Heart left ventricle (tissue), 16 donors: ENCODE data around the gene ADGRD1. TPM values are rescaled to one million over a fixed set of nuclear protein-coding genes. Genes with fewer than 3 reads are reported as not detected.

Experiments
- ATAC-seq, 4 donors: fragments of 200-7000 bp; cut with Tn5 transposase; one replicate each; pipeline ENCODE4 v1.9.1; 2020 to 2022; ENCODE audit warnings: moderate library complexity in 4 of 4, mild to moderate bottlenecking in 3 of 4, moderate number of reproducible peaks in 1 of 4
- DNase-seq, 5 donors: peaks; one replicate each; pipeline ENCODE4 v3.0.0-alpha.2; 2020
- H3K27ac ChIP-seq, 12 donors: fragments of 200-600 bp; sonication (generic) in 4 of 12; one replicate each; pipeline versions ENCODE4 v1.5.0 to v1.8.0; 2016 to 2022; ENCODE audit warnings: mild to moderate bottlenecking in 2 of 12
- H3K27me3 ChIP-seq, 9 donors: fragments of 200-600 bp; sonication (generic) in 2 of 9; one replicate each; pipeline versions ENCODE4 v1.5.1 to v1.8.0; 2016 to 2022; ENCODE audit warnings: mild to moderate bottlenecking in 3 of 9
- H3K36me3 ChIP-seq, 9 donors: fragments of 200-600 bp; sonication (generic) in 2 of 9; one replicate each; pipeline versions ENCODE4 v1.5.0 to v1.8.0; 2018 to 2022; ENCODE audit warnings: mild to moderate bottlenecking in 2 of 9
- H3K4me1 ChIP-seq, 12 donors: fragments of 200-600 bp; sonication (generic) in 4 of 12; one replicate each; pipeline versions ENCODE4 v1.5.0 to v1.8.0; 2016 to 2022; ENCODE audit warnings: mild to moderate bottlenecking in 3 of 12
- H3K4me3 ChIP-seq, 12 donors: fragments of 200-600 bp; sonication (generic) in 4 of 12; one replicate each; pipeline versions ENCODE4 v1.5.0 to v1.8.0; 2017 to 2022; ENCODE audit warnings: mild to moderate bottlenecking in 9 of 12, moderate library complexity in 4 of 12
- H3K9me3 ChIP-seq, 12 donors: fragments of 200-600 bp; sonication (generic) in 4 of 12; one replicate each; pipeline versions ENCODE4 v1.5.0 to v1.8.0; 2016 to 2022; ENCODE audit warnings: mild to moderate bottlenecking in 1 of 12
- POLR2A ChIP-seq, 2 donors: fragments of 450-650 bp; IDR thresholded peaks; one replicate each; pipeline ENCODE4 v1.6.1; 2017; ENCODE audit warnings: antibody characterized with exemption in 2 of 2, mild to moderate bottlenecking in 2 of 2, moderate library complexity in 2 of 2
- WGBS, 4 donors: extraction: QIAGEN DNeasy Blood & Tissue Kit in 2 of 4; methylation state at CpG; one replicate each; pipeline versions ENCODE4 v1.1.5 to v1.1.7; 2013 to 2018; 5-methylcytosine and 5-hydroxymethylcytosine counted together
- intact Hi-C, 10 donors: fragments of 100-400 bp; cut with DNase I; formaldehyde crosslinking; loops; one replicate each; pipeline versions ENCODE4 v1.11.1 to v1.14.2; 2022
- polyA plus RNA-seq, 2 donors: library from polyadenylated mRNA; stranded (reverse); fragments of 200-250 nt; gene quantifications; one replicate each; pipeline ENCODE4 v1.2.3, GENCODE V29; 2013
- total RNA-seq, 9 donors: library from RNA; depleted of rRNA in 2 of 9; stranded (reverse); fragments of >200 nt in 2 of 9; fragmentation: NEBNext Ultra II Directional in 3 of 9; extraction: Animal tissue kit (Norgen Biotek cat#: 25700) in 3 of 9; gene quantifications; one replicate each; pipeline versions ENCODE4 v1.1.0 to v1.2.4, GENCODE V29; 2016 to 2023
- TF ChIP-seq, protein P1 (sequence below), 12 donors: fragments of 200-600 bp; sonication (generic) in 4 of 12; IDR thresholded peaks; one replicate each; pipeline versions ENCODE4 v1.5.0 to v1.8.0; 2018 to 2022; ENCODE audit warnings: antibody characterized with exemption in 12 of 12, mild to moderate bottlenecking in 5 of 12
- donor health status: ischemic (EF 13 %, LVEDD 7.1; RV severe dilation, severe dysfunction).
- donor health status: healthy with polysubstance abuse.
- donor health status: DM: no; HTN: yes; CAD: no.
- donor health status: DM: no; HTN: no; CAD: no.
- donor health status: ischemic (EF 25% LVEDD 6.9; RV normal size, moderate dysfunction).
- donor health status: ischemic (EF 25% LVEDD 5.7; RV mildly dilated, moderate dysfunction).
- donor health status: healthy.
- donor health status: DM: yes; HTN: yes; CAD: no.
- donor health status: ischemic (EF 35%, LVEDD 5.7; RV mildly dilated, moderate dysfunction).
- donor health status: nonischemic (EF 11% LVEDD 7.7; RV severe dilation, severe dysfunction).
- donor health status: DM: yes; HTN: yes; CAD: no.
- donor health status: PGD.
- donor health status: ischemic (EF 29% LVEDD 5.4; RV normal size, mild dysfunction).
- donor health status: nonischemic (EF 23%, LVEDD 6.1; RV moderate dilation, normal function).

The ADGRD1 gene
- total and polyA plus RNA-seq, 11 donors, result 22.7 to 109 (median 66.3) TPM

DNA sequence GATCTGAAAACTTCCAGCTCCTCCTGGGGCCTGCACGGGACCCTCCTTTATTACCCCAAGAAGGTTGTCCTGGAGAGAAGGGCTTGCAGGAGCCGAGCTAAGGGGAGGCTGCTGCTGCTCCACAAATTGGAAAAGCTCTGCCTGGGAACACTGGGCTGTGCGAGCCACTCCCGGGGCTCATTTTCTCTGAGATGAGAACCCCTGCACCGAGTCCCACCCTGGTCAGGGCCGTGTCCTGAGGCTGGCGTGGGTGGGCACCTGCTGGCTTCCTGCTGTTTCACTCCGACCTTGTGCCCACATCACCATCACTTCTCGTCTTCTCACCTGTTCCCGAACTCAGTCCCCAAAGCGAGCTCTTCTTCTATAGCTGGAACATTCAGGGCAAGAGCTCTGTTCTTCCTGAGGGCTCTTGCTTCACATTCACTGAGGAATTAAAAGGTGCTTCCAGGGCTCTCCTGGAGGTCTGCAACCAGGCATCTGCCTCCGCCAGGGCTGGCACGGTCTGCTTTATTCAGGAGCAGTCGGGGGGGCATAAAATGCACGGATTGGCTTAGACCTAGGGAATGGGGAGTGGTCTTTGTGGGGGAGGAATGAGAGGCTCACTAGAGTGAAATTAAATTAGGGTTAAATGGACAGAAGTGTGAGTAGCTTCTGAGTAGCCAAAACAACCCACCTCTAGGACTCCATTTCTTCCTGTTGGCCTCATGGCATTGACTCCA, 98.5 kb downstream of the ADGRD1 start:
- WGBS, 4 donors, result 93 to 95% (median 94%) methylated on average over 15 of the region's 15 CpGs
- H3K4me1 ChIP-seq, result peaks cover 4 to 42% (median 25%) of the 10 kb centered on the region in 12 donors
- intact Hi-C loops, result no loop called here
- H3K36me3 ChIP-seq, result peaks cover 0 to 10% (median 0%) of the 10 kb centered on the region in 9 donors
- TF ChIP-seq, protein P1, sequence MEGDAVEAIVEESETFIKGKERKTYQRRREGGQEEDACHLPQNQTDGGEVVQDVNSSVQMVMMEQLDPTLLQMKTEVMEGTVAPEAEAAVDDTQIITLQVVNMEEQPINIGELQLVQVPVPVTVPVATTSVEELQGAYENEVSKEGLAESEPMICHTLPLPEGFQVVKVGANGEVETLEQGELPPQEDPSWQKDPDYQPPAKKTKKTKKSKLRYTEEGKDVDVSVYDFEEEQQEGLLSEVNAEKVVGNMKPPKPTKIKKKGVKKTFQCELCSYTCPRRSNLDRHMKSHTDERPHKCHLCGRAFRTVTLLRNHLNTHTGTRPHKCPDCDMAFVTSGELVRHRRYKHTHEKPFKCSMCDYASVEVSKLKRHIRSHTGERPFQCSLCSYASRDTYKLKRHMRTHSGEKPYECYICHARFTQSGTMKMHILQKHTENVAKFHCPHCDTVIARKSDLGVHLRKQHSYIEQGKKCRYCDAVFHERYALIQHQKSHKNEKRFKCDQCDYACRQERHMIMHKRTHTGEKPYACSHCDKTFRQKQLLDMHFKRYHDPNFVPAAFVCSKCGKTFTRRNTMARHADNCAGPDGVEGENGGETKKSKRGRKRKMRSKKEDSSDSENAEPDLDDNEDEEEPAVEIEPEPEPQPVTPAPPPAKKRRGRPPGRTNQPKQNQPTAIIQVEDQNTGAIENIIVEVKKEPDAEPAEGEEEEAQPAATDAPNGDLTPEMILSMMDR (IDR thresholded peaks at IDR 0.05), result no peak
- TF ChIP-seq POLR2A (IDR thresholded peaks at IDR 0.05), result no peak
- H3K27ac ChIP-seq, result no peak overlapping the region
- no peak overlapping the region for H3K4me3 ChIP-seq
- ATAC-seq (no peak), DNase-seq (peak in 1 of 5 donors; percentile 38)
- H3K9me3 ChIP-seq, result no peaks in the 10 kb centered on the region
- no peaks in the 10 kb centered on the region for H3K27me3 ChIP-seq

DNA sequence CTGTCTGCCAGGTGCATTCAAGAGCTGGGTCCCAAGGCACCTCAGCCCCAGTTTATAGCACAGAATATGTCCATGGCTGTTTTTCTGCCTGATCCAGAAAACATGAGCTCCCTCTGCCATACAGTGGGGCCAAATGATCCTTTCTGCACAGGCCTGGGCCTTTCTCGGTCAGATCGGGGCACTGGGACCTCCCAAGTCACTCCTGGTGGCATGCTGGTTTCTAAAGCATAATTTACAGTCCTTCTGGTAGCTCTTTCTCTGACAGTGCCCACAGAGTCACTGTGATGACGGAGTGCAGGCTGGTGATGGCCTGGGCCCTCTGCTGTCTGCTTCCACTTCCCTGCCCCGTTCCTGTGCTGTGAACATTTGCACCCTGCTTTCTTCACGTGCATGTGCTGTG, 99.2 kb downstream of the ADGRD1 start:
- peaks cover 0 to 10% (median 0%) of the 10 kb centered on the region in 9 donors for H3K36me3 ChIP-seq
- no peak for DNase-seq
- H3K27ac ChIP-seq, result no peak overlapping the region
- no peaks in the 10 kb centered on the region for H3K9me3 ChIP-seq
- peaks cover 4 to 42% (median 24%) of the 10 kb centered on the region in 12 donors for H3K4me1 ChIP-seq
- intact Hi-C loops, result no loop called here
- H3K27me3 ChIP-seq, result no peaks in the 10 kb centered on the region
- ATAC-seq, result no peak
- TF ChIP-seq, protein P1 (IDR thresholded peaks at IDR 0.05), result no peak
- TF ChIP-seq POLR2A (IDR thresholded peaks at IDR 0.05), result no peak
- H3K4me3 ChIP-seq, result no peak overlapping the region
- 87 to 95% (median 92%) methylated on average over 5 of the region's 5 CpGs for WGBS, 4 donors

DNA sequence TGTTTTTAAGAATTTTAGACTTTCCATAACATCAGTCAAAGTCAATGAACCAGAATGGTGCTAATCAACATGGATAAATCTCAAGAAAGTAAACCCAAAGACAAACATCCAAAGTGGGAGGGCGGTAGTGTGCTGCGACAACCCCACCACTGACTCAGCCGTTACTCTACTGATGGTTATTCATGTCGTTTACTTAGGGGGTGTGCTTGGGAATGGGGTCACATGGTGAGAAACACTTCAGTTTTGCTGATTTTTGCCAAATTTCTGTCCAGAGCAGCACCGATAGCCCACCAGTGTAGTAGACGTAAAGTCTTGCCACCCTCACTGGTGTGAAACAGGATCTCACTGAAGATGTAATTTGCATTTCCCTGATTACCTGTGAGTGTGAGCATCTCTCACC, 99.9 kb downstream of the ADGRD1 start:
- DNase-seq, result no peak
- no peak overlapping the region for H3K27ac ChIP-seq
- H3K4me3 ChIP-seq, result no peak overlapping the region
- no peak for TF ChIP-seq POLR2A (IDR thresholded peaks at IDR 0.05)
- TF ChIP-seq, protein P1 (IDR thresholded peaks at IDR 0.05), result no peak
- no peaks in the 10 kb centered on the region for H3K9me3 ChIP-seq
- no peaks in the 10 kb centered on the region for H3K27me3 ChIP-seq
- intact Hi-C loops, result no loop called here
- H3K36me3 ChIP-seq, result peaks cover 0 to 10% (median 0%) of the 10 kb centered on the region in 9 donors
- no peak for ATAC-seq
- 91 to 95% (median 92%) methylated on average over 6 of the region's 6 CpGs for WGBS, 4 donors
- peaks cover 4 to 41% (median 22%) of the 10 kb centered on the region in 12 donors for H3K4me1 ChIP-seq

DNA sequence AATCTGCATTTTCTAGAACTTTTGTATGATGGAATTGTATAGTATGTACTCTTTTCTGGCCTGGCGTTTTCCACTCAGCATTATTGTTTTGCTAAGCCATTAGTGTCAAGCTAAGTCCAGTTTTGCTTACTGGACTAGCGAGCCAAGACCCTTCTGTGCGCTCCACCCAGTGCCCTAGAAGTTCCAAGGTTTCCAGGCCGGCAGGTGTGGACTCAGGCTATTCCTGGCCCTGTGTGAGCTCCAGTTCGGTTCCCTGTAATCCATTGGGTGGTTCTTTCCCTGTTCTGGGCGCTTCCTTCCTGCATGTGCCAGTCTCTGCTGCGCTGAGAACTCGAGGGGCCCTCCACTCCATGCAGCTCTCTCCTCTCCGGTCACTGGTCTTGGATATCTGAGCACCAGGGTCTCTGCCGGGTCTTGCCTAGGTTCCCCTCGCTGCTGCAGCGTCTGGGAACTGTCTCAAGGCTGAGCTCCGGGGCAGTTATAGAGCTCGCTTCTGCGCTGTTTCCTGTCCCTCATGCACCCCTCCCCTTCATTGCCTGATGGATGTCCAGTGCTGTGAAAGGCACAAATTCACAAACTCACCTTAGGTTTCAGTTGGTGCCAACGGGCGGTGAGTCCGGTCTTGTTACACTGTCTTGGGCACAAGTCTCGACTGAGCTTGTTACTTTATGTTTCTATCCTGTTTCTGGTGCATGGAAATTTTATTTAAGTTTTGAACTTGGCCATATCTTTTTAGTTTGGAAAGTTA, 100.8 kb downstream of the ADGRD1 start:
- peaks cover 0 to 10% (median 0%) of the 10 kb centered on the region in 9 donors for H3K36me3 ChIP-seq
- no peak overlapping the region for H3K27ac ChIP-seq
- no peak for TF ChIP-seq POLR2A (IDR thresholded peaks at IDR 0.05)
- TF ChIP-seq, protein P1 (IDR thresholded peaks at IDR 0.05), result no peak
- no peak for ATAC-seq
- WGBS, 4 donors, result 78 to 83% (median 82%) methylated on average over 19 of the region's 19 CpGs
- H3K9me3 ChIP-seq, result peaks cover 0 to 7% (median 0%) of the 10 kb centered on the region in 12 donors
- peak in 1 of 5 donors; percentile 51 for DNase-seq
- peaks cover 0 to 38% (median 14%) of the 10 kb centered on the region in 12 donors for H3K4me1 ChIP-seq
- intact Hi-C loops, result no loop called here
- no peak overlapping the region for H3K4me3 ChIP-seq
- no peaks in the 10 kb centered on the region for H3K27me3 ChIP-seq
